ENCODE measurements around the gene TMED9. TPM values are rescaled to one million over a fixed set of nuclear protein-coding genes. Genes with fewer than 3 reads are reported as not detected.

The TMED9 gene
- total and polyA plus RNA-seq, 9 of the 15 experiments (the other 6 are each of a cell fraction or from before 2014, with no cell fraction given) = 43.7 to 301 (median 90.0) TPM

DNA sequence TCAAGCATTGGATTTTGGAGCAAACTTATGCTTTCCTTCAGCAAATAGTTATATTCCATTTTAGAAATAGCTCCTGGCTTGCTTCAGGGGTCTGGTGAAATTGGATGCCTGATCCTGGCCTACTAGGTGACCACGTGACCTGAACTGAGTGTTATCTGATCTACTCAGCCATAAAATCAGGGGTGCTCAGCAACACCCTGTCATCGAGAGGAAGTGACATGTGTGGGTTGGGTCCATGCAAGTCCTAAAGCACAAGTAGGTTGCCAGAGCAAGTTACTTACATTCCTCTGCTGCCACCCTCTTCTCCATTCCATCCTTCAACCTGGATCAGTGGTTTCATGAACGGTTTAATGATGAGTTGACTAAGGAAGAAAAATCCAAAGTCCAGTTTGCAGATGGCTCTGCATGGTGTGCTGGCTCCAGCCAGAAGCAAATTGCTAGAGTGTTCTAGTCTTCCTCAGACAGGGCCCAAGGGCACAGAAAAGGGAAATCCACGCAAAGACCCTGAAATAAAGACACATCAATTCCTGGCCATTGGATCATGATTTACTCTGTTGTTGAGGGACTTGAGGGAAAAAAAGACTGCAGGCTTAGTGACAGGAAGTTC lies 34.9 kb upstream of the TMED9 start (continued):
- TF ChIP-seq, protein P1, sequence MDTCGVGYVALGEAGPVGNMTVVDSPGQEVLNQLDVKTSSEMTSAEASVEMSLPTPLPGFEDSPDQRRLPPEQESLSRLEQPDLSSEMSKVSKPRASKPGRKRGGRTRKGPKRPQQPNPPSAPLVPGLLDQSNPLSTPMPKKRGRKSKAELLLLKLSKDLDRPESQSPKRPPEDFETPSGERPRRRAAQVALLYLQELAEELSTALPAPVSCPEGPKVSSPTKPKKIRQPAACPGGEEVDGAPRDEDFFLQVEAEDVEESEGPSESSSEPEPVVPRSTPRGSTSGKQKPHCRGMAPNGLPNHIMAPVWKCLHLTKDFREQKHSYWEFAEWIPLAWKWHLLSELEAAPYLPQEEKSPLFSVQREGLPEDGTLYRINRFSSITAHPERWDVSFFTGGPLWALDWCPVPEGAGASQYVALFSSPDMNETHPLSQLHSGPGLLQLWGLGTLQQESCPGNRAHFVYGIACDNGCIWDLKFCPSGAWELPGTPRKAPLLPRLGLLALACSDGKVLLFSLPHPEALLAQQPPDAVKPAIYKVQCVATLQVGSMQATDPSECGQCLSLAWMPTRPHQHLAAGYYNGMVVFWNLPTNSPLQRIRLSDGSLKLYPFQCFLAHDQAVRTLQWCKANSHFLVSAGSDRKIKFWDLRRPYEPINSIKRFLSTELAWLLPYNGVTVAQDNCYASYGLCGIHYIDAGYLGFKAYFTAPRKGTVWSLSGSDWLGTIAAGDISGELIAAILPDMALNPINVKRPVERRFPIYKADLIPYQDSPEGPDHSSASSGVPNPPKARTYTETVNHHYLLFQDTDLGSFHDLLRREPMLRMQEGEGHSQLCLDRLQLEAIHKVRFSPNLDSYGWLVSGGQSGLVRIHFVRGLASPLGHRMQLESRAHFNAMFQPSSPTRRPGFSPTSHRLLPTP (IDR thresholded peaks at IDR 0.05; ENCODE audit: borderline replicate concordance, extremely low read depth, insufficient read length) = no peak
- TF ChIP-seq, protein P2, sequence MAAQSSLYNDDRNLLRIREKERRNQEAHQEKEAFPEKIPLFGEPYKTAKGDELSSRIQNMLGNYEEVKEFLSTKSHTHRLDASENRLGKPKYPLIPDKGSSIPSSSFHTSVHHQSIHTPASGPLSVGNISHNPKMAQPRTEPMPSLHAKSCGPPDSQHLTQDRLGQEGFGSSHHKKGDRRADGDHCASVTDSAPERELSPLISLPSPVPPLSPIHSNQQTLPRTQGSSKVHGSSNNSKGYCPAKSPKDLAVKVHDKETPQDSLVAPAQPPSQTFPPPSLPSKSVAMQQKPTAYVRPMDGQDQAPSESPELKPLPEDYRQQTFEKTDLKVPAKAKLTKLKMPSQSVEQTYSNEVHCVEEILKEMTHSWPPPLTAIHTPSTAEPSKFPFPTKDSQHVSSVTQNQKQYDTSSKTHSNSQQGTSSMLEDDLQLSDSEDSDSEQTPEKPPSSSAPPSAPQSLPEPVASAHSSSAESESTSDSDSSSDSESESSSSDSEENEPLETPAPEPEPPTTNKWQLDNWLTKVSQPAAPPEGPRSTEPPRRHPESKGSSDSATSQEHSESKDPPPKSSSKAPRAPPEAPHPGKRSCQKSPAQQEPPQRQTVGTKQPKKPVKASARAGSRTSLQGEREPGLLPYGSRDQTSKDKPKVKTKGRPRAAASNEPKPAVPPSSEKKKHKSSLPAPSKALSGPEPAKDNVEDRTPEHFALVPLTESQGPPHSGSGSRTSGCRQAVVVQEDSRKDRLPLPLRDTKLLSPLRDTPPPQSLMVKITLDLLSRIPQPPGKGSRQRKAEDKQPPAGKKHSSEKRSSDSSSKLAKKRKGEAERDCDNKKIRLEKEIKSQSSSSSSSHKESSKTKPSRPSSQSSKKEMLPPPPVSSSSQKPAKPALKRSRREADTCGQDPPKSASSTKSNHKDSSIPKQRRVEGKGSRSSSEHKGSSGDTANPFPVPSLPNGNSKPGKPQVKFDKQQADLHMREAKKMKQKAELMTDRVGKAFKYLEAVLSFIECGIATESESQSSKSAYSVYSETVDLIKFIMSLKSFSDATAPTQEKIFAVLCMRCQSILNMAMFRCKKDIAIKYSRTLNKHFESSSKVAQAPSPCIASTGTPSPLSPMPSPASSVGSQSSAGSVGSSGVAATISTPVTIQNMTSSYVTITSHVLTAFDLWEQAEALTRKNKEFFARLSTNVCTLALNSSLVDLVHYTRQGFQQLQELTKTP (IDR thresholded peaks at IDR 0.05; ENCODE audit: low read depth in 1 of 2, partially characterized antibody in 2 of 2) = no peak
- TF ChIP-seq, protein P3, sequence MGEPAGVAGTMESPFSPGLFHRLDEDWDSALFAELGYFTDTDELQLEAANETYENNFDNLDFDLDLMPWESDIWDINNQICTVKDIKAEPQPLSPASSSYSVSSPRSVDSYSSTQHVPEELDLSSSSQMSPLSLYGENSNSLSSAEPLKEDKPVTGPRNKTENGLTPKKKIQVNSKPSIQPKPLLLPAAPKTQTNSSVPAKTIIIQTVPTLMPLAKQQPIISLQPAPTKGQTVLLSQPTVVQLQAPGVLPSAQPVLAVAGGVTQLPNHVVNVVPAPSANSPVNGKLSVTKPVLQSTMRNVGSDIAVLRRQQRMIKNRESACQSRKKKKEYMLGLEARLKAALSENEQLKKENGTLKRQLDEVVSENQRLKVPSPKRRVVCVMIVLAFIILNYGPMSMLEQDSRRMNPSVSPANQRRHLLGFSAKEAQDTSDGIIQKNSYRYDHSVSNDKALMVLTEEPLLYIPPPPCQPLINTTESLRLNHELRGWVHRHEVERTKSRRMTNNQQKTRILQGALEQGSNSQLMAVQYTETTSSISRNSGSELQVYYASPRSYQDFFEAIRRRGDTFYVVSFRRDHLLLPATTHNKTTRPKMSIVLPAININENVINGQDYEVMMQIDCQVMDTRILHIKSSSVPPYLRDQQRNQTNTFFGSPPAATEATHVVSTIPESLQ (CRISPR knock-in tag; IDR thresholded peaks at IDR 0.05) = no peak
- no peak for TF ChIP-seq HMGN3 (IDR thresholded peaks at IDR 0.05; ENCODE audit: borderline replicate concordance, extremely low read depth, insufficient read length, low read depth, low read length)
- TF ChIP-seq, protein P4, sequence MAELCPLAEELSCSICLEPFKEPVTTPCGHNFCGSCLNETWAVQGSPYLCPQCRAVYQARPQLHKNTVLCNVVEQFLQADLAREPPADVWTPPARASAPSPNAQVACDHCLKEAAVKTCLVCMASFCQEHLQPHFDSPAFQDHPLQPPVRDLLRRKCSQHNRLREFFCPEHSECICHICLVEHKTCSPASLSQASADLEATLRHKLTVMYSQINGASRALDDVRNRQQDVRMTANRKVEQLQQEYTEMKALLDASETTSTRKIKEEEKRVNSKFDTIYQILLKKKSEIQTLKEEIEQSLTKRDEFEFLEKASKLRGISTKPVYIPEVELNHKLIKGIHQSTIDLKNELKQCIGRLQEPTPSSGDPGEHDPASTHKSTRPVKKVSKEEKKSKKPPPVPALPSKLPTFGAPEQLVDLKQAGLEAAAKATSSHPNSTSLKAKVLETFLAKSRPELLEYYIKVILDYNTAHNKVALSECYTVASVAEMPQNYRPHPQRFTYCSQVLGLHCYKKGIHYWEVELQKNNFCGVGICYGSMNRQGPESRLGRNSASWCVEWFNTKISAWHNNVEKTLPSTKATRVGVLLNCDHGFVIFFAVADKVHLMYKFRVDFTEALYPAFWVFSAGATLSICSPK (IDR thresholded peaks at IDR 0.05; ENCODE audit: borderline replicate concordance) = no peak

Data from K562 (cell line).